Suprapubic skin (tissue), 4 donors: Measurements from ENCODE around the gene PLEKHF1.

Experiments
- POLR2A ChIP-seq, 2 donors: fragments of 450-650 bp; IDR thresholded peaks; one replicate each; pipeline ENCODE4 v1.6.1; 2017; ENCODE audit warnings: antibody characterized with exemption in 2 of 2, mild to moderate bottlenecking in 2 of 2, moderate library complexity in 2 of 2
- POLR2AphosphoS5 ChIP-seq, 3 donors: sonication (generic); formaldehyde crosslinking; IDR thresholded peaks; one replicate each; pipeline ENCODE4 v1.6.1; 2017; ENCODE audit warnings: antibody characterized with exemption in 3 of 3

DNA sequence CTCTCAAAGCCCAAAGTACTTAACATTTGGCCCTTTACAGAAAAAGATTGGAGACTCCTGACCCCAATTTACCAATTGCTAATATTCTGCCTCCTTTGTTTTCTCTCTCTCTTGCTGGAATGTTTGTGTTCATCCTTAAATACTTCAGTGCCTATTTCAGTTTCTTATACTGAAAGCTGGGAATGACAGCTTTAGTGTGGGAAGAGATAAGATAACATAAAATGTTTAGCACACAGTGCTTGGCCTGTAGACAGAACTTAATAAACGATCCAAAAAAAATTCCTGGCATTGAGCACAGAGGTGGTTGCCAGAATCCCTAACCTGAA, 3.0 kb upstream of the PLEKHF1 start:
- TF ChIP-seq POLR2AphosphoS5 (IDR thresholded peaks at IDR 0.05) (no peak), POLR2A (IDR thresholded peaks at IDR 0.05) (no peak)
